IPS-18a (cell line): Measurements from ENCODE around the gene SPSB1.
"Not testable (repeated sequence)": the region's sequence is repeated elsewhere in the genome, so short reads cannot be mapped to it uniquely, and the experiment has no call there.

Source experiments
- H3K27ac ChIP-seq: one replicate; pipeline ENCODE4 v1.5.1; 2013; ENCODE audit warnings: low read length
- H3K27me3 ChIP-seq: one replicate; pipeline ENCODE4 v1.6.1; 2013; ENCODE audit warnings: mild to moderate bottlenecking, low read length; ENCODE audit not compliant: control insufficient read depth, insufficient read depth
- H3K36me3 ChIP-seq: one replicate; pipeline ENCODE4 v1.6.1; 2013; ENCODE audit warnings: low read depth, low read length; ENCODE audit not compliant: control insufficient read depth
- H3K4me1 ChIP-seq: one replicate; pipeline ENCODE4 v1.6.1; 2013; ENCODE audit warnings: low read depth, low read length; ENCODE audit not compliant: control insufficient read depth
- H3K4me3 ChIP-seq: one replicate; pipeline ENCODE4 v1.5.1; 2013; ENCODE audit warnings: low read length
- H3K9ac ChIP-seq: one replicate; pipeline ENCODE4 v1.6.1; 2013; ENCODE audit warnings: mild to moderate bottlenecking, low read length, moderate library complexity
- H3K9me3 ChIP-seq: one replicate; pipeline ENCODE4 v1.6.1; 2013; ENCODE audit warnings: low read depth, low read length; ENCODE audit not compliant: control insufficient read depth

SPSB1 gene

DNA sequence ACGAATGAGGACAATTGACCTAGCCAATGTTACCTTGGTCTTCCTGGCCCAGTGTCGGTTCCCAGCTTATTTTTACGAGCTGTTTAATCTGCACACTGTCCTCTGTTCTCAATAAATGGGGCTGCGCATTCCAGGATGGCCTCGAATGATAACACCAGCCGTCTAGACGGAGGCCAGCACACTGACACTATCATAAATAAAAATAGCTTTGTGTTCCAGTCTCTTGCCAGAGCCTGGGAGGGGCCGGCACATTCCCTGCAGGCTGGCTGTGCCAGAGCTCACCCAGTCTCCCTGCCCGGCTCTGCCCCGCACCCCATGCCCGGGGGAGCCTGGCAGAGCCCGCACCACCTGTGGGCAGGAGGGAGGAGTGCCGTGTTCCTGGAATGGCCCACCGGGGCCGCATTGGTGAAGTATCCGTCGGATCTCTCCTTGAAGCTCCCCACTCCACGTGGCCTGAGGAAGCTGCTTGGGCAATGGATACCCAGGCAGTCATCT is 92.1 kb downstream of the SPSB1 start:
- H3K4me3 ChIP-seq: no peak overlapping the region
- no peaks in the 10 kb centered on the region for H3K9me3 ChIP-seq
- no peaks in the 10 kb centered on the region for H3K4me1 ChIP-seq
- no peak overlapping the region for H3K9ac ChIP-seq
- H3K36me3 ChIP-seq: no peaks in the 10 kb centered on the region
- no peak overlapping the region for H3K27ac ChIP-seq
- no peaks in the 10 kb centered on the region for H3K27me3 ChIP-seq

DNA sequence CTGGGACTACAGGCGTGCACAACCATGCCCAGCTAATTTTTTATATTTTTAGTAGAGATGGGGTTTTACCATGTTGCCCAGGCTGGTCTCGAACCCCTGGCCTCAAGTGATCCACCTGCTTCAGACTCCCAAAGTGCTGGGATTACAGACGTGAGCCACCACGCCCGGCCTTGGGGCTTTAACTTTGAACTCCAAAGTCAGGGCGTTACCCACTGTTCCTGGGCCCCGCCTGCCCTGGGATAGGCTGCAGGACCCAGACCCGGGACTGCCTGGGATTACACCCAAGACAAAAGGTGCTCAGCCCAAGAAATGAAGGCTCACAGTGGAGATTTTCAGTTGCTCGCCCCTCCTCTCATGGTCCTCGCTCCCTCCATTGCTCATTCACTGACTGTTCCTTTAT is 92.7 kb downstream of the SPSB1 start:
- not testable (repeated sequence) for H3K4me3 ChIP-seq, H3K9ac ChIP-seq, H3K27ac ChIP-seq, H3K36me3 ChIP-seq, H3K9me3 ChIP-seq, H3K27me3 ChIP-seq, H3K4me1 ChIP-seq

DNA sequence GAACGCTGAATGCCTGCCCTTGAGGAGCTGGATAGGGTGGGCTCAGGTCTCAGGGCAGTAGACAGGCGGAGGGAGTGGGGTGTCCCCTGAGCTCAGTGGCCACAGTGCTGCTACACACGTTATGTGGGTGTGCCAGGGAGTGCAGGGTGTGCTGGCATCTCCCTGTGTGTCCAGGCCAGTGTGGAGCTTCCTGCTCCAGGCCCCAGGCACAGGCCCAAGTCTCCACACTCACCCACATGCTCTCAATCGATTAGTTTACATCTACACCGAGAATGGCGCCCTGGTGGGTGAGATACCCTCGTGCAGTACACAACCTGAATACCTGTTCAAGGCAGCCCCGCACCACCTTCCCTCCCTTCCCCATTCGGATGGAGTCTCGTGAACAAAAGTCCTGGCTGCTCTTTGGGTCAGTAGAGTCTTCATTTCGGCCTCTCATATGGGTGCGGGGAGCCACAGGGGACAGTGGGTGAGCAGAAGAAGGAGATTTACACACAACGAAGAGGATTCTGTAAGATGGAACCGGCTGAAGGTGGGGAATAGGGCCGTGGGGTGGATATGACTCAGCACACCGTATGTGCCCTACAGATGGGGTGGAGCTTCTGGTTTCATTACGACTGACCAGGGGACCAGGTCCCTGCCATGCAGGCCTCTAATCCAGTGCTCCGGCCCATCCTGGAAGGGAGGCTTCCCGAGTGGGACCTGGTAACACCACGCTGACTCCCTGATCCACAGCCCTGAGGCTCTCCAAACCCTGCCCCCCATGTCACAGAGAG is 93.3 kb downstream of the SPSB1 start:
- no peaks in the 10 kb centered on the region for H3K9me3 ChIP-seq
- no peaks in the 10 kb centered on the region for H3K27me3 ChIP-seq
- H3K9ac ChIP-seq: no peak overlapping the region
- H3K4me1 ChIP-seq: peaks cover 4% of the 10 kb centered on the region
- no peaks in the 10 kb centered on the region for H3K36me3 ChIP-seq
- no peak overlapping the region for H3K4me3 ChIP-seq
- H3K27ac ChIP-seq: no peak overlapping the region

DNA sequence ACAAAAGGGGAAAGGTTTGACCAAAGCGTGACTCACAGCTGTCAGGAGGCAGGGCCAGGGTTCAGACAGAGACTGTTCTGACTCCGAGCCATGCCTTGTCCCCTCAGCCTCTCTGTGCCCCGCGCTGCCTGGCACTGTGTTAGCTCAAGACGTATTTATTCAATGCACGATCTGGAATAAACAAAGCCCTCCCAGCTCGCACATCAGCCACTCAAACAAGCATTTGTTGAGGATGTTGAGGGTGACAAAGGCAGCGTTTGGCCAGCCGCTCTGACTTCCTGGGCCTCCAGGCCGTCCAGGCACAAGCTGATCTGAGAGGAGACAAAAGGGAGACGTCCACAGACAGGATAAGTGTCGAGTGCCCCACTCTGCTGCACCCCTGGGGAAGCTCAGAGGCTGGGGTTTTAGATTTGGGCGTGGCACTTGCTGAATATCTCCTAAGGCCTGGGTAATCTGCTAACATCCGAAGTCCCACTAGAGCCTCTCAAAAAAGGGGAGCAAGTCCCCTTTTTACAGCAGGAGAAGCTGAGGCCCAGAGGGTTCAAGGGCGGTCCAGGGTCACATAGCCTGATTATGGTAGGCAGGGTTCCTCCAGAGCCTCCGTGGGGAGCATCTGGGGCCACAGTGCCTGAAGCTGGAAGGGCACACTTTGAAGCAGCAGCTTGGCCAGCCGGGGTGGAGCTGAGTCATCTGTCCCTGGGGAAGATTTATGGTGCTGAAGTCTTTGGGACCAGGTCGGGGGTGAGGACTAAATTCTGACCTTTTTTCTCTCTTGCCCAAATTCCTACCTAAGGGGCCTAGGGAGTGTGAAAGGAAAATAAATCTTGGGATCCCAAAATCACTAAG is 95.9 kb downstream of the SPSB1 start:
- no peak overlapping the region for H3K9ac ChIP-seq
- no peak overlapping the region for H3K27ac ChIP-seq
- H3K4me3 ChIP-seq: no peak overlapping the region
- no peaks in the 10 kb centered on the region for H3K36me3 ChIP-seq
- H3K4me1 ChIP-seq: peaks cover 4% of the 10 kb centered on the region
- H3K9me3 ChIP-seq: no peaks in the 10 kb centered on the region
- no peaks in the 10 kb centered on the region for H3K27me3 ChIP-seq

DNA sequence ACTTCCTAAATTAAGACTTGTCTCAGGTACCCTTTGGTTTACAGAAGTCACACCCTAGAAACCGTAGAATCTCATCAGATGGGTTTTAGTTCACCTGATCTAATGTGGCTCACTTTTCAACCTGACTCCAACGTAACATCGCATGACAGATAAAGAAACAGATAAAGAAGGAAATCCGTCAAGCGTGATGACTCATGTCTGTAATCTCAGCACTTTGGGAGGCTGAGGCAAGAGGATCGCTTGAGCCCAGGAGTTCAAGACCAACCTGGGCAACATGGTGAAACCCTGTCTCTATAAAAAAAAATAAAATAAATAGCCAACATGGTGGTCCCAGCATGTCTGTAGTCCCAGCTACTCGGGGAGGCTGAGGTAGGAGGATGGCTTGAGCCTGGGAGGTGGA is 97.3 kb downstream of the SPSB1 start:
- Histone ChIP-seq H3K27ac (no peak overlapping the region), H3K9me3 (no peaks in the 10 kb centered on the region), H3K36me3 (no peaks in the 10 kb centered on the region), H3K4me1 (peaks cover 4% of the 10 kb centered on the region), H3K27me3 (no peaks in the 10 kb centered on the region), H3K4me3 (no peak overlapping the region), H3K9ac (no peak overlapping the region)

DNA sequence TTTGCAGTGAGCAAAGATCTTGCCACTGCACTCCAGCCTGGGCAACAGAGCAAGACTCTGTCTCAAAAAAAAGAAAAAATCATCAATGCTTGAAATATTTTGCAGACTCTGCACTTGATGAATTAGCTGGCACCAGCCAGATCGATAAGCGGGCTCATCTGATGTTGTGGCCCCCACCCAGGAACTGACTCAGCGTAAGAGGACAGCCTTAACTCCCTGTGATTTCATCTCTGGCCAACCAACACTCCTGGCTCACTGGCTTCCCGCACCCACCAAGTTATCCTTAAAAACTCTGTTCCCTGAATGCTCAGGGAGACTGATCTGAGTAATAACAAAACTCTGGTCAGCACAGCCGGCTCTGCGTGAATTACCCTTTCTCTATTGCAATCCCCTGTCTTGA is 98.9 kb downstream of the SPSB1 start:
- Histone ChIP-seq H3K27ac (no peak overlapping the region), H3K4me1 (peaks cover 4% of the 10 kb centered on the region), H3K9ac (no peak overlapping the region), H3K9me3 (no peaks in the 10 kb centered on the region), H3K27me3 (no peaks in the 10 kb centered on the region), H3K36me3 (no peaks in the 10 kb centered on the region), H3K4me3 (no peak overlapping the region)

DNA sequence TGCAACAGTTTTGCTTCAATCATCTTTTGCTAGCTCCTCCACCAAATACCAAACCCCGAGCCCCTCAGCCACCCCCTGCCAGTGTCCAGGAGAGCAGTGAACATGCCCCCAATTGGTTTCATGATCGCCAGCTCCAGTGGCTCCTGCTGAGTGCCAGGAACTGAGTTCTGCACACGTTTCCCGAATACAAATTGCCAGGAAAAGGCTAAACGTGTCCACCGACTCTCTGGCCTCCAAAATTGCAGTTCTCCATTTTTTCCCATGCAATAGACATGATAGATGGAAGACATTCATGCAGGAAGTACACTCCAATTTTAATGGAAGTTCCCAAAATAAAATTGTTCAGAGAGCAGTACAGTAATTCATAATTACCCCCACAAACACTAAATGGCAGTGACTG is 101.3 kb downstream of the SPSB1 start:
- H3K9me3 ChIP-seq: no peaks in the 10 kb centered on the region
- H3K27me3 ChIP-seq: no peaks in the 10 kb centered on the region
- H3K27ac ChIP-seq: no peak overlapping the region
- H3K4me3 ChIP-seq: no peak overlapping the region
- peaks cover 4% of the 10 kb centered on the region for H3K4me1 ChIP-seq
- H3K9ac ChIP-seq: no peak overlapping the region
- no peaks in the 10 kb centered on the region for H3K36me3 ChIP-seq

DNA sequence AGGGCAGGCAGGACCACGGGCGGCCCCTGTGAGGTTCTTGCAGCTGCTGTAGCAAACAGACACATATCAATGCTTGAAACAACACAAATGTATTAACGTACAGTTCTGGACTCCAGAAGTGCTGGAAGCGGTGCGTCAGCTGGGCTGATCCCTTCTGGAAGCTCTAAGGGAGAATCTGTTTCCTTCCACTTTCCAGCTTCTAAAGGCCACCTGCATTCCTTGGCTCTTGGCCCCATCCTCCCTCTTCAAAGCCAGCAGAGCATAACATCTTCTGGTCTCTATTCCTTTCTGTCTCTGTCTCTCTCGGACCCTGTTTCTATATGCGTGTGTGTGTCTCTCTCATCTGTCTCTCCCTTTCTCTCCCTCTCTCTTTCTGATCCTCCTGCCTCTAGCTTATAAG is 102.3 kb downstream of the SPSB1 start:
- Histone ChIP-seq H3K27me3 (no peaks in the 10 kb centered on the region), H3K9ac (no peak overlapping the region), H3K4me1 (peaks cover 4% of the 10 kb centered on the region), H3K9me3 (no peaks in the 10 kb centered on the region), H3K4me3 (no peak overlapping the region), H3K27ac (no peak overlapping the region), H3K36me3 (no peaks in the 10 kb centered on the region)

DNA sequence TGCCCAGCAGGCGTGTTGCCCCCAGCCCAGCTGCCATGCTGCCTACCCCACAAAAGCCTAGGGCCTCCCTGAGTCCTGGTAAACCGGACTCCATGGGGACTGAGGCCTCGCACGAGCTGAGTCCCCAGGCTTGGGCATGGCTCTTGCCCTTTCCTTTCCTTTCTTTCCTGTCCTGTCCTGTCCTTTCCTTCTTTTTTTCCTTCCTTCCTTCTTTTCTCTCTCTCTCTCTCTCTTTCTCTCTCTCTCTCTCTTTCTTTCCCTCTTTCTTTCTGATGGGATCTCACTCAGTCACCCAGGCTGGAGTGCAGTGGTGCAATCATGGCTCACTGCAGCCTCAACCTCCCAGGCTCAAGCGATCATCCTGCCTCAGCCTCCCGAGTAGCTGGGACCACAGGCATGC is 104.4 kb downstream of the SPSB1 start:
- H3K36me3 ChIP-seq: no peaks in the 10 kb centered on the region
- H3K27me3 ChIP-seq: no peaks in the 10 kb centered on the region
- H3K4me3 ChIP-seq: no peak overlapping the region
- no peaks in the 10 kb centered on the region for H3K4me1 ChIP-seq
- H3K9ac ChIP-seq: no peak overlapping the region
- H3K27ac ChIP-seq: no peak overlapping the region
- no peaks in the 10 kb centered on the region for H3K9me3 ChIP-seq

DNA sequence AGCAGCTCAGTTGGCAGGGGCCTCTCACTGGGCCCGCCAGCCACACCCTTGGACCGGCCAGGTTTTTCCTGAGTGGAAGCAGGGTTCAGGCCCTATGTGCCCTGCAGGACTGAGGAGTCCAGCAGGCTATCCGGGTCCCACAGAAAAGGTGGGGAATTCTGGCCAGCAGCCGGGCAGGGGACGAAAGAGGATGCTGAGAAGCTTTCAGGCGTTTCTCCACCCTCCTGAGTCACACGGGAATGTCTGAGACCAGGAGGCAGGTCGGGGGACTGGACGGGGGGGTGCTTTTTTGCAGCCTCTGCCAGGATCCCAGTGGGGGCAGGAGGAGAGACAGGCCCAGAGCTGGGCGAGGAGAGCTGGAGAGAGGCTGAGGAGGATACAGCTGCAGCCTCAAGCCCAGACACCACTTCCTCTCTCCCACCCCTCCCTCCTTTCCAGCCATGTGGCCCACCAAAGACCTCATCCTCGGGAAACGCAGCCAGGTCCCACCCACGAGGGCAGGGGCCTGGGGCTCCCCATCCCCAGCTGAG is 105.4 kb downstream of the SPSB1 start:
- Histone ChIP-seq H3K9ac (no peak overlapping the region), H3K9me3 (no peaks in the 10 kb centered on the region), H3K27ac (no peak overlapping the region), H3K27me3 (no peaks in the 10 kb centered on the region), H3K36me3 (no peaks in the 10 kb centered on the region), H3K4me3 (no peak overlapping the region), H3K4me1 (no peaks in the 10 kb centered on the region)

DNA sequence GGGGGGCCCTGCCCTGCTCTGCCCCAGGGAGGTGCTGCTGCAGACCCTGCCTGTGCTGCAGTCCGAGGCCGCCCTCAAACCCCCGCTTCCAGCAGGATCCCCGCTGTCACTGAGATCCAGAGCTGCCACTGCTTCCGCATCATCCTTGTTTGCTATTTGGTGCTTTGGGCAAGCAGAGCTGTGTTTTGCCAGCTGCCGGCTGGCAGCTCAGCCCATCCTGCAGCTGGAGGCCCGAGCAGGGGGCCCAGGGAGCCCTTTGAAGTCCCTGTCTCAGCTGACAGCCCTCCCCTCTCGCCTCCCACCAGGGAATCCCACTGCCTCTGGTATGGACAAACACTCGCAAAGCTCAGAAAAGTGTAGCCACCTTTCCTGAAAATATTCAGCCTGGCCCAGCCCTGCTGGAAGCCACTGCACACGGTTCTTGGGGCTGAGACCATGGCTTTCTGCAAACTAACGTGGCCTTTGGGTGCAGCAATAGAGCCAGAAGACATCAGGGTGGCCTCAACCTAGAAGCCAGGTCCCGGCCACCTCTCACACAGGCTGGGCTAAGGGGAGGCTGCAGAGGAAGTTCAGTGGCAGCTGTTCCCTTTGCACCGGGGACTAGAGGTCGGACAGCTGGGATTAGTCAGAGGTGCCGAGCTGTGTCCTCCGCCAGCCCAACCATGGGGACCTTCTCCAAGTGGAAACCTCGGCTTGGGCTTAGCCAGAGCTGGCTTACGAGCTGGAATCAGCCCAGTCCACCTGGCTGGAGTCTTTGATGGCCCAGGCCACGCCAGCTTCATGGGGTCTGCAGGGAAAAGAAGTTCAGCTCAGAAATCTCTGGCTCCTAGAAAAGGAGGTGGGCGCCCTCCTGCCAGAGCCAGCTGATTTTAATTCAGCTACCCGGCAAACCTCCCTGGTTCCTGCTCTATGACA is 107.1 kb downstream of the SPSB1 start:
- Histone ChIP-seq H3K27ac (no peak overlapping the region), H3K9me3 (no peaks in the 10 kb centered on the region), H3K4me3 (no peak overlapping the region), H3K4me1 (no peaks in the 10 kb centered on the region), H3K27me3 (no peaks in the 10 kb centered on the region), H3K9ac (no peak overlapping the region), H3K36me3 (no peaks in the 10 kb centered on the region)
